GM21825 (cell line): ENCODE data around the gene RAPGEF6.
"Not testable (repeated sequence)": the region's sequence is repeated elsewhere in the genome, so short reads cannot be mapped to it uniquely, and the experiment has no call there.

Source experiments
- ATAC-seq: cut with Tn5 transposase; IDR thresholded peaks from one replicate; pipeline ENCODE4 v1.9.1; 2021; ENCODE audit warnings: mild to moderate bottlenecking, moderate library complexity; ENCODE audit not compliant: unreplicated experiment

Gene RAPGEF6

DNA sequence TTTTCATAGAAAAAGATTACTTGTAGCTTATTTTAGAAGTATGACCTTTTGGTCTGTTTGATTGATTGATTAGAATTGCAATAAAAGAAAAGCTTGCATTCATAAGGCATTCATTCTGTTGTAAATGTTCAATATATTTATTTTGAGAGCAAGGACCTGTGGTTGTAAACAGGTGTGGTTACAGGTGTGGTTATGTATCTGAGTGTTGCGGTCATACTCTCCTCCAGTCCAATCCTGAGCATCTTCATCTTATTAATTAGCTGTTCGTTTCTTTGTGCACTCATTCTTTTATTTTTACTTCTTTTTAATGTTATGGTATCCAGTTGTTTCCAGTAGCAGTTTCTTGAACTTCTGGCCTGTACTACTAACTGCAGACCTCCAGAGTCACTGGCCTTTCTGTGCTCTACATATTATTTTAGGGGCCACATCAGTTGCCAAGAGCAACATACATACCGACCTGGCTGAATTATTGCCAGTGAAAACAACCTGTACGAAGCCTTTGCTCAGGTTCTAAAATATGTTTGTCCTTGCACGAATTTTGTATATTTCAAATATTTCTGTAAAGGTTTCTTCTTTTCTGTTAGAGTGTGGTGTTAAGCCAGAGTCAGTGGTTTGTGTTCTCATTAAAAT, 242.4 kb downstream of the RAPGEF6 start:
- ATAC-seq = no peak

DNA sequence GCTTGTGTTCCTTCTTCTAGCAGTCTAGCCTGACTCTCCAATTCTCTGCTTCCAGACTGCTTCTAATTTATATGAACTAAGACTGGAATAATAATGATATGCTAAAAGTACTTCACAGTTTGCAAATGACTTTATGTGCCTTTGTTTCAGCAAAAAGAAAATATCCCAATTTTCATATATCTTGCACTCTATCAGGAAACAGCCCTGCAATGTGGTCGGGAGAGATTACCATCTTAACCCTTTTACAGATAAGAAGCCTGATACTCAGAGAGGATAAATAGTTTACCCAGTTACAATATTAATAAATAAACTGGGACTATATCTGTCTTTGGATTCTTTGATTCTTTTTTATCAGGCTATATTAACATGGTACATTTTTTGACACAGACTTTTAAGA, 245.2 kb downstream of the RAPGEF6 start:
- no peak for ATAC-seq

- no peak for ATAC-seq
Measured at GRCh38 chr5:131389096-131389868, 245.7 kb downstream of the RAPGEF6 start.

- ATAC-seq = no peak
Measured at GRCh38 chr5:131387255-131387654, 247.8 kb downstream of the RAPGEF6 start.

DNA sequence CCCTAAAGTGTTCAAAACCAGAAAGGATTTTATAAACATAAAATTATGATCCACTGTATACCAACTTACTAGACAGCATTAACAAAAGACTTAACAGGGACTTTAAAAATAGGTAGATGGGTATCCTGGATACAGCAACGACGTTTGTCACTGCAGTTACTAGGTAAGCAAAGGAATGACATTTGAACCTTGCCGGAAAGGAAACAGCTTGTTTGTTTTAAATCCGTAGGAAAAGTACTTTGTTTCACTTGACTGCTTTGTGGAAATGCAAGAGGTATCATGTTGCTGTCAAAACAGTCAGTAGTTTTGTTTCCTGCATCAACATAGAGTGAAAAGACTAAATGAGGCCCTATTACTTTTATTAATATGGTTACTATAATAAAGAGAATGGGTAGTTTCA, 248.2 kb downstream of the RAPGEF6 start:
- no peak for ATAC-seq

- ATAC-seq = no peak
Measured at GRCh38 chr5:131386124-131386523, 248.9 kb downstream of the RAPGEF6 start.

- no peak for ATAC-seq
Measured at GRCh38 chr5:131384616-131385214, 250.3 kb downstream of the RAPGEF6 start.

DNA sequence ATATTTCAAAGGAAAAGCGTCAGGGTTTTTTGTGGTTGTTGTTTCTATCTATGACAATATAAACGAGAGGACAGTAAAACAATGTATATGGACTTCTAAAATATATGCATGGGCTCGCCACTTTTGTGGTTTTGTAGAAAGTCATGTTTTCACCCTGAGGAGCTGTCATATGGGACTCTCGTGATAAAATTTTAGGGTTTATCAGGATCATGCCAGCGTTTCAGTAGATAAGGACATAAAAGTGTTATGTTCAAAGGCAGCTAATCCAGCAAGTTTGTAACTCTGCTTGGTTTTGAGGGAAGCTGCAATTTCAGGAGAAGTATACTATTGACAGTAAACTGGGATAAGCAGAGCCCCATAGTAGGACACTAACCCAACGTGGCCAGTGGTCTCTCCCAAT, 250.9 kb downstream of the RAPGEF6 start:
- ATAC-seq = no peak

GRCh38 chr5:131382407-131383395, 252.3 kb downstream of the RAPGEF6 start:
- ATAC-seq = peak; percentile 60

- peak; percentile 56 for ATAC-seq
Measured at GRCh38 chr5:131381777-131382176, 253.3 kb downstream of the RAPGEF6 start.

DNA sequence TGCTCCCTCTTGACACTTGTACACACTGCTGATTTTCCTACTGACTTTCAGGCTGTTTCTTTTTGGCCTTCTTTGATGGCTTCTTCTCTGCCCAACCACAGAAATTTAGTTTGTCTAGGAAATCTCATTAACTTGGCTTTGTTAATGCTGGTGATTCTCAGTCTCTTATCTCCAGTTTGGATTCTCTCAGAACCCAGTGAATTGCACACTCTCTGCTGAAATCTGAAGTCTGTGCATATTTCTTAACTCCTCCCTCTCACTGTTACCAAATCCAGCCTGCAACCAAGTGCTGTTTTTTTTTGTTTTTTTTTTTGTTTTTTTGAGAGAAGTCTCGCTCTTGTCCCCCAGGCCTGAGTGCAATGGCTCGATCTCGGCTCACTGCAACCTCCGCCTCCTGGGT, 254.0 kb downstream of the RAPGEF6 start:
- ATAC-seq = no peak

DNA sequence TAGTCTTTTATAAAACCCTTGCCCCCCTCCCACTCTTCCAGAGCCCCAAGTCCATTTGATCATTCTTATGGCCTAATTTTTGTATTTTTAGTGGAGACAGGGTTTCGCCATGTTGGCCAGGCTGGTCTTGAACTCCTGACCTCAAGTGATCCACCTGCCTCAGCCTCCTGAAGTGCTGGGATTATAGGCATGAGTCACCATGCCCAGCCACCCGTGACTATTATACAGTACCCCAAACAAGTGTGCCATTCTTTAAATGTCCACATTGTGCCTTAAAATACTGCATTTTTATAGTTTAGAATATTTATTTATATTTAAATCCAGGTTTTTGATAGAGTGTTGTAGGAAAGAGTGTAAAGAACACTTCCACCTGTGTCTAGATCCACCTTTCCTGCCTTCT, 254.8 kb downstream of the RAPGEF6 start:
- ATAC-seq = not testable (repeated sequence)

DNA sequence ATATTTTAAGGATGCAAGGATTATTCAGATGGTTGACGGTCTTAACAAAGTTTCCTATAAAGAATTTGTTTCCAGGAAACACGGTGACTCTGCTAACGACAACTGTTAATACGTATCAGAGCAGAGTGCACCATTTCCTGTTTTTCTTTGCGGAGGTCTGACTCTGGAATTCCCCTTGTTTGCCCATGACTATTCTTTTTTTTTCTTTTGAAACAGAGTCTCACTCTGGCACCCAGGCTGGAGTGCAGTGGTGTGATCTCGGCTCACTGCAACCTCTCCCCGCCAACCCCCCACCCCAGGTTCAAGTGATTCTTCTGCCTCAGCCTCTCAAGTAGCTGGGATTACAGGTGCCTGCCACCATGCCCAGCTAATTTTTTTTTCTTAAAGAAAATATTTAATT, 255.3 kb downstream of the RAPGEF6 start:
- ATAC-seq = peak; percentile 32

GRCh38 chr5:131378721-131379541, 256.1 kb downstream of the RAPGEF6 start:
- ATAC-seq = no peak

DNA sequence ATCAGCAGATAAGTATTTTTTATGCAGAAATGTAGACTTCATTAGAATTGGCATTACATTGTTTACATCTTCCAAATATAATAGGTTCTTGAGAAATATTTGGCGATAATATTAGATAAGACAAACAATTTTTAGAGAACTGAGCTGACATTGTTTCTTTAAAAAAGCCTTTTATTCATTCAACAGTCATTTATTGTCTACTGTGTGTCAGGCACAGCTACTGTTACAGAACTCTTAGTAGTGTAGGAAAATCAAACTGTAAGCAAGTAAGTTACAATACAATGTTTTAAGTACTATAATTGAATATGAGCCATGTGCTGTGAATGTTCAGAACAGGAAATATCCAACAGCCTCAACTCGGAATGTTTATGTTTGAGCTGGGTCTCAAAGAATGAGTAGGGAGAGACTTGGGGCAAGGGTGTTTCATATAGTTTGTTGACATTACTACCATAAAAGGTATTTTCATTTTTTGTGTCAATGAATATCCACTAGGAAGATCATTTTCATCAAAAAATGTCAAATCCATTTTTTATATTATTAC, 257.2 kb downstream of the RAPGEF6 start:
- ATAC-seq = no peak

GRCh38 chr5:131377346-131377745, 257.7 kb downstream of the RAPGEF6 start:
- ATAC-seq = no peak

DNA sequence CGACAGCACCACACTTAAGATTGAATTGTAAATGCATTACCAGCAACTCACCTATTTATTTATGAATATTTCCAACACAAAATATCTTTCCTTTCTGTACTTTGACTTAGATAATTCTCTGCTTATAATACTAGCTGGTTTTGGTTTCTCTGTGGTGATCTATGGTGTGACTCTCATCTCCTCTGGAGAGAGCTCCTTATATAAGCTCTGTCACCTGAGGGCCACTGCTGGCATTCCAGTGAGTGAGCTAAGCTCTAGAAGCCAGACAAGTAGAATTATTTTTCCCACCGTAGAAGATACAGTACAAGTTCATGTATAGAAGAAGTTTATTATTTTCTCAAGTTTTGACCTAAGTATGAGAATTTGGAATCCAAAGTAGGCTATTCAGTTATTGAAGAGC, 259.7 kb downstream of the RAPGEF6 start:
- ATAC-seq = no peak
